ENCODE results near the gene DDX5.

DDX5 gene

DNA sequence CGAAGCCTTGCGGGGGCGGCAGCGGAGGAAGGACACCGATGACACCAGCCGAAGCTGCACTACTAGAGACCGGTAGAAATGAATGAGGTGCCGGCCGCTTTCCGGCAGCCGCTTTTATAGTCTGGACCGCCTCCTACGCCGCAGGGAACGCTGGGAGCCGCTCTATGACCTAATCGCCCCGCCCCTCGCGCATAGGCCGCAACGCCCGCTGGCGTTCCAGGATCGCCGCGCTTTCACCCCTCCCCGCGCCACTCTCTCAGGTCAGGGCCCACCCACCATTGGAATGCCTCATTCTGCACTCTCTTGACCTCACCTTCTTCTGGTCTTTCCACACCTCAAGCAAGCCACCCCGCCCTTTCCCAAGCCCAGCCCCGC, at the start of gene DDX5:
Gene DDX5 (minus strand): TSS at position 89 of the 375 bp plus-strand sequence. CDS start 170 bp downstream, outside the sequence.
- DNase-seq (ENCODE audit: low spot score) (peak; percentile 97), FAIRE-seq (peak; percentile 56)

DNA sequence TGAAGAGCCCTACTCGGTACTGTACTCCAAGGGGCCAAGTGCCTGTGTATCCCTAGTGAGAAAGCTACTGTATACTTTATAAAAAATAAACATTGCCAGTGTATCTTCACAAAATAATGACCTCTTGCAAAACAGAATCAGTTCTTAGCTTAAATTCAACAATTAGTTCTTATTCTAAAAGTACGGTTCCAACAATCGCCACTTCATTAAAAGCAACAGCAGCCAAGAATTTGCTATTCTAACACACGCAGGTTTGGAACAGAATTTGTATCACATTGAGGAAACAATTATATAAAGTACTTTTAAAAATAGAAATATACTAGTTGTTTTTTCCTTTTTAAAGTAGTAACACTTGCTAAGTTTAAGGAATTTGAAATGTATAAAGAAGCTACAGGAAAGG, 49.2 kb upstream of the DDX5 start:
- FAIRE-seq (no peak), DNase-seq (ENCODE audit: low spot score) (no peak)

DNA sequence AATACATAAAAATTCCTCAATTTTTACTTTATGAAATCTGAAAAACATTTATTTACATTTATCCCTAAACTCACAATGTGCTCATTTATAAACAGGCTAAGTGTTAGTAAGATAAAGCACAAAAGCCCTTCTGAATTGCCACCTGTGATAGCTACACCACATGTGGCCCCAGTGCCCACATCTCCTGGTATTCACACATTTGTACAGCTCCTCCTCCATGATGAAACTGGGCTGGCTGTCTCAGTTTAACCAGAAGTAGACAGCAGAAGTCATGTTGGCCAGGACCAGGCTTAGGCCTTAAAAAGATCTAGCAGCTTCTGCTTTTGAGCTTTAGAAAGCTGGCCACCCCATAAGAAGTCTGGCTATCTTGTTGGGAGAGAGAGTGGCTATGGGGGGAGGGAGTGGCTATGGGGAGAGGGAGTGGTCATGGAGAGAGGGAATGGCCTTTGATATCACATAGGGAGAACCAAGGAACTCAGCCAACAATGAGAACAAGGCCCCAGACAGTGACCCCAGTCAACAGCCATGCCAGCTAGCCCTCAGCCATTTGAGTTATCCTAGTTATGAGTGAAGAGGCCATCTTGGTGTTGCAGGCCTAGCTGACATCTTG, 48.0 kb upstream of the DDX5 start:
- no peak for FAIRE-seq
- no peak for DNase-seq (ENCODE audit: low spot score)

DNA sequence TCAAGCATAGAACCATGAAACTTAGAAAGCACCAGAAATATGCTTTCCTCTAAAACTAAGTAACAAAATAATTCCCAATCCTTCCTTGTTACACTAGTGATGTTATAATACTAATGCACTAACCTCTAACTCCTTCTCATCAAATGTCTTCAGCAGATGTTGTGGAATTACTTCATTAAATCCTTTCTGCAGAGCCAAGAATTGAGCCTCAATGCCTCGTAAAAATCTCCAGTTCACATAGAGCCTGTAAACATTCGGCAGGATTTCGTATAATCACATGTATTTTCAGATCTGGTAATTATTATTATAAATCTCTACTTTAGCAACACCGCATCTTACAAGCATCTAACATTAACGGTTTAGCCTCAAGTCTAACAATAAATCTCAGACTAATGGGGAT, 45.4 kb upstream of the DDX5 start:
- FAIRE-seq (no peak), DNase-seq (ENCODE audit: low spot score) (no peak)

DNA sequence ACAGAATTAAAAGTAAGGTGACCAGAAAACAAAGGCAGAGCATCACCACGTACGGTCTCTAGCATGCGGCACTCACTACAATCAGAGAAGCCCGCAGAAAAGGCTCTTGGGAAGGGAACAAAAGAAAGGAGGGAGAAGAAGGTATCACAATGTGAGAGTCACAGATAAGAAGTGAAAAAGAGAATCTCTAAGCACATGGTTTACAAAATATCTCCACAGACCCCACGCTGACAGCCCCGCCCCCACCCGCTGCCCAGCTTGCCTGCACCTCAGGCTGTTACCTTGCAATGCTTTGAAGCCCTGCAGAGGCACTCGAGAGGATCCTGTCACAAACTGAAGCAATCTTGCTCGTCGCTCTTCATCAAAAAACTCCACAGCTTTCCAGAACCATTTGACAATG, 41.2 kb upstream of the DDX5 start:
- FAIRE-seq = no peak
- no peak for DNase-seq (ENCODE audit: low spot score)

DNA sequence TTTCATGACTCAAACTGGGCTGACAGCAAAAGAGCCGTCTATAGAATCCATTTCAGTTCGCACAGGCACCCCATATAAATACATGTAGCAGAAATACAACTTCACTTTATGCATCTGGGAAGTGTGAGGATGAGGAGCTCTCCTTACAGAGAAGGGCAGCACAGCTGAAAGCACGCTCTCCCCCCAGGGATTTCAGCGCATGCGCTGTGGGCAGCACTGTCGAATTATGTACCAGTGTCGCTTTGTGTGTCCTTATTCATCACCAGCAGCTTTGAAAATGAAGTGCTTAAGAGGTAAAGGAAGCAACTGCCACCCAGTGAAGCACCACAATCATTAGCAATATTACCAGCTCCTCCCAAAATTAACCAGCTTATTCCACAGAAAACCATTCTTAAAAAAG, 40.6 kb upstream of the DDX5 start:
- DNase-seq (ENCODE audit: low spot score) (no peak), FAIRE-seq (no peak)

DNA sequence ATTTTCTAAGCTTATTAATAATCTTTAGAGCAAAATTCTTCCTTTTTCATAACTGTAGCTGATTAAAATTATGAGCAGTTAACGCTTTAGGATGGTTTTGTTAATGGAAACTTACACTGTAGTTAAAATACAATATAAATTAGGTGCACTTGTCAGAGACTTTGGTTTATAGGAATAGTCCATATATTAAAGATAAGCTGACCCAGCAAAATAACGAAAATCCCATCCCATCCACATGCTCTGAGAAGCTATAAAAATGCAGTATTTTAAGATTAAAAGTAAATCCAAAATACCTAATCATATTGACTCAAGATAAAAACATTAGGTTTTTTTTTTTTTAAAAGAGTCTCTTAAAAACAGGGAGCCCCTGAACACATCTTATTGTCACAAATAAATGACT, 38.7 kb upstream of the DDX5 start:
- FAIRE-seq = no peak
- no peak for DNase-seq (ENCODE audit: low spot score)

DNA sequence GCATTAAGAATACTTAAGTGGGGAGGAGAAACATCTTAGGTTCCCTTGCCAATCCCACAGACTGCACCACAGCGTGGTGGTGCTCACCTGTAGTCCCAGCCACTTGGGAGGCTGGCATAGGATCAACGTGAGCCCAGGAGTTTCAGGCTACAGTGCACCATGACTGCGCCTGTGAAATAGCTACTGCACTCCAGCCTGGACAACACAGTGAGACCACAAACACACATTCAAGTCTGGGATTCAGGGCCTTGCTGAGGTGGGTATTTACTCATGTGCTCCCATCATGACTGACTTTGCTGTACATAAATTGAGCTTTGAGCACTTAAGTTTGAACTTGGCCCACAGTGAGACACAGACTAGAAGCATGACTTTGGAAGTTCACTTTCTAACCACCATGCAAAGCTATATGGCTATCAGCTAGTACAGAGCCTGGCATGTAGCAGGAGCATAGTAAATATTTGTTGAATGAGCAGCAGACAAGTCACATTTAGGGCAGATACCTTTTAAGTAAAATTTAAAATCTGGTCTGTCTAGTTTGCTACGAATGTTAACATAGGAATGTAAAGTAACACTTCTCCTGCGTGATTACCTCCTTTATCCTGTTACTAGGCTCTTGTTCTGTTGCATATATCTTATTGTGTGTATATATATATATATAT, 34.2 kb upstream of the DDX5 start:
- no peak for FAIRE-seq

DNA sequence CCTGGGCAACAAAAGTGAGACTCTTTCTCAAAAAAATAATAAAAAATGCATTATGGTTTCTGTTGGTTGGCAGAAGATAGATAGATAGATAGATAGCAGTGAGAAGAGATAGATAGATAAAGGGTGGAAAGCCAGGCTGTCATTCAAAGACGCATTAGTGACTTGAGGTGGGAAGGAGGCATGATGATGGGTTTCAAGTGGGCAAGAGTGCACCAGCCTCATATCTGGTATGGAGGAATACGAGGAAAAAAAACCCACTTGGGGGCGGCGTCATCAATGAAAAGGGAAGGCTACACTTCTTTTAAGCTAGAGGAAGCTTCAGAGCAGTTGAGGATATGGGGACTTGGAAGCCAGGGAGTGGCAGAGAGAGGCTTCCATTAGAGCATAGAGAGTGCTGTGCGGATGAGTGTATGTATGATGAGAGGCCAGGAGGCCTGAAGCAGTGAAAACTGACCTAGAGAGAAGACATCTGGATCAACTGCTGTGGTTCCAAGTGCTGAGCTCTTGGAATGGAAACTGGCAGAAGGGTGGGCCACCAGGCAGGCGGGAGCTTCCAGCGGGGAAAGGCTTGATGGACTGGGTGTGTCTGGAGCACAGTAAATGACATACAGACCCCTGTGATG, 32.5 kb upstream of the DDX5 start:
- DNase-seq (ENCODE audit: low spot score) (no peak), FAIRE-seq (no peak)

More for the DNA sequence above, 34.2 kb upstream of the DDX5 start:
- DNase-seq (ENCODE audit: low spot score) = no peak

DNA sequence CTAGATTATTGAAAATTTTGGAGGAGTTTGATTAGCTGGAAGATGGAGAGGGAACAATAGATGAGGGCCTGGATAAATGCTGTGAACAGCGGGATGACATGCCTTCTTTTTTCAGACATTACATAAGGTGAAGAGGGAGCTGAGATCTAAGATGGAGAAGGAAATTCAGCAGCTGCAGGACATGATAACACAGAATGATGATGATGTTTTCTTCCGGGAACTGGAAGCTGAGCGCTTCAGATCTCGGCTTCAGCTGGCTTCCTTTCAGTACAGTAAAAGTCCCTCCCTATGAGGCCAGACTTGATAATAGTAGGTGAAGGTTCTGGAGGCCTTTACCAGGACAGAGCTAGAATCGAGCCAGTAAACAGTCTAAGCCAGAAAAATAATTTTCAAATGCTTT, 31.4 kb upstream of the DDX5 start:
- DNase-seq (ENCODE audit: low spot score) (no peak), FAIRE-seq (no peak)

DNA sequence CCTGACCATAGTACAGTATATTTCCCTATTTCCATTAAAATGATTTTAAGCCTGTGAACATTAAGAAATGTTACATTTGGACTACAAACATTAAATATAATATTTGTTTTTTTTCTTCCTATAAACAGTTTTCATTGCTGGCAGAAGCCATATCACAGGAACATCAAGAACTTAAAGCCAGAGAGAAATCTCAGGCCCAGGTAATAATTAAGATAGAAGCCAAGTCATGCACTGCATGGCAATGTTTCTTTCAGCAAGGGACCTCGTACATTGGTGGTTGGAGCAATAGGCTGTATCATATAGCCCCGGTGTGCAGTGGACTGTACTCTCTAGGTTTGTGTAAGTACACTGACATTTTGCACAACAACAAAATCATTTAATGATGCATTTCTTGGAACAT, 30.8 kb upstream of the DDX5 start:
- FAIRE-seq (no peak), DNase-seq (ENCODE audit: low spot score) (no peak)

DNA sequence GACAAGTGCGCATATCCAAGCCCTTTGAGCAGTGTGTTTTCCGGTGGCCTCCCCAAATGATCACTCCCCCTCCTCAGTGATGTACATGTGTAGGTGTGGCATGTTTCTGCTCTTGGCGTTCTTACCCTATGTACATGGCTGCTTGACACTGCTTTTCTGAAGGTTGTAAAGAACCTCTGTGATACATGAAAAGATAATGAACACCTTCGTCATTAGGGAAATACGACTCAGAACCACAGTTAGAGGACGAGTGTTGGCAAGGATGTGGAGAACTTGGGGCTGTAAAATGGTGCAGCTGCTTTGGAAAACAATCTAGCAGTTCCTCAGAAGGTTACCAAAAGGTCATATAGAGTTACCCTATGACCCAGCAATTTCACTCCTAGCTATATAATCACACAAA, 29.3 kb upstream of the DDX5 start:
- FAIRE-seq (no peak), DNase-seq (ENCODE audit: low spot score) (no peak)

DNA sequence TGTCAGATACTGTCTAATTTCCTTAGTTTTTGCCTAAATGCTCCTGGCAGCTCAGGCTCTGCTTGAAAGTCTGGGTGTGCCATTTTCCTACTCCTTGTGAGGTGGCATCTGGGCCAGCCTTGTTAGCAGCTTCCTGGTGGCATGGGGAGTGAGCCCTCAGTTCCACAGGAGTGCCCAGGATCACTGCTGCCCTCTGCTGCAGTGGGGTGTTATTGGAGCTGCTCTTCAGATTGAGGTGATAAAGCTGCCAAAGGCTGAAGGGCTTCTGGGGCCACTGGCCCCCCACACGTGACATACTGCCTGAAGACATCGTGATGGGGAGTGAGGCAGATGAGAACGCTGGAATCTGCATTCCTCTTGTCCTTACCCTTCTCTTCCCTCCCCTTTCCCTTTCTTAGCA, 28.1 kb upstream of the DDX5 start:
- DNase-seq (ENCODE audit: low spot score) (no peak), FAIRE-seq (no peak)

DNA sequence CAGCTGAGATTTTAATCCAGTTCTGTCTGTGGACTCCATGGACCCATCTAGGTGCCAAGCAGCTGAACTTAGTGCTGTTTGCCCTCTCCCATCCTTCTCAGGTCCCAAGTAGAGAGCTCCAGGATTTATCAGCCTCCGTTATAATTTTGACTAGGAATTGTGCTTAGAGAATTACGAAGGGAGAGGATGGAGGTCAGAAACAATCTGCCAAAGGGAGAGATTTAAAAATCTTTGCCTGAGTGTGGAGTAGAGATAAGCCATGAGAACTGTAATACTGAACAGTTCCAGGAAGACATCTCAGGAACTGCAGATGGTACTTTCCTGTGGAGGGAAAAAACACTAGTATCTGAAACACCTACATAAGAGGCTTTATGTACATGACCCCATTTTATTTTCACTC, 27.7 kb upstream of the DDX5 start:
- DNase-seq (ENCODE audit: low spot score) (no peak), FAIRE-seq (no peak)

DNA sequence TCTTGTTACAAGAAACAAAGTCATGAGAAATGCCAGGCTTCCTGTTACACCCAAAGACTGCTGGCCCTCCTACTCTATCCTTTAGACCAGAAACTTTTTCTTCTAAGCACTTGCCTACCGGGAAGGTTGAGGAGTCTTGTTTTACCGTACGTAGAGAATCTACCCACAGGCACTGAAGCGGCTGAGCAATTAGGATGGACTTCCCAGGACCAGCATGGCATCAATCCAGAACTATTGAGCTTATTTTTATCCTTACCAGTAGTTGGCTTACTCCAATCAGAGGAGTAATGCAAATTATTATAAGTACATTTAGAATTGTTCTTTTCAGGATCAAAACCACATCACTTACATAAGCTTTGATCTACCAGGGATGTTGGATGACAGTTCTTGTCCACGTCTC, 26.3 kb upstream of the DDX5 start:
- DNase-seq (ENCODE audit: low spot score) (no peak), FAIRE-seq (no peak)

DNA sequence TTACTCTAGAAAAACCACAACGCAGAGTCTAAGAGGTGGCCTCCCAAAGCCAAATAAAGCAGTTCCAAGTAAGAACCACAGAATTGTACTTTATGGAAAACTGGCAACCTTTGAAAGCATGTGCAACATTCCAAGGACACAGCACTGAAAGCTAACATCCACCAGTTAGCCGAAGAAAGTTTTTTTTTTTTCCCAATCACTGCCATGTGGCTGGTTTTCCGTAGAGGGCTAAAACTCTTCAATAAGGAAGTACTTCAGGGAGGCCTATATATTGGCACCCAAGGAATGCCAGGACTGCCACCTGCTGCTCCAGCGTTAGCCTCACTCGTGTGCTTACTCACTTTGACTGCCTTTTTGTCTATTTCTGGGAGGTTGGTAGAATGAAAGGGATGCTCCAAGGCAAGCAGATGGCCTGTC, 25.9 kb upstream of the DDX5 start:
- DNase-seq (ENCODE audit: low spot score) (no peak), FAIRE-seq (no peak)

DNA sequence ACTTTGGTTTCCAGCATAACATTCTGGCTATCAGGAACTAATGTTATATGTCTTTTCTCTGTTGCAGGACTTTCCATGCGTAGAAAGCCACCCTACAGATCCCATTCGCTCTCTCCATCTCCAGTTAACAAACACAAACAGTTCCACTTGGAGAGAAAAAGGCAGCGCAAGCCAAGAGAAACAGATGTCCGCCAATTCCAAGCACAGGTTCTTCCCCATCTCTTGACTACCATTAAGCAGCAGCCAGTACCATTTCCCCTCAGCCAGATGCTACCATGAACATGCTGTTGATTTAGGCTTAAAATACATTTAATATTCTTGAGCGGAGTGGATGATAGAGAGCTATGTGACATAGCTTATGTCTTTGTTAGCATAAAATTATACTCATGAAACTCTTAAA, 23.1 kb upstream of the DDX5 start:
- FAIRE-seq = no peak

DNA sequence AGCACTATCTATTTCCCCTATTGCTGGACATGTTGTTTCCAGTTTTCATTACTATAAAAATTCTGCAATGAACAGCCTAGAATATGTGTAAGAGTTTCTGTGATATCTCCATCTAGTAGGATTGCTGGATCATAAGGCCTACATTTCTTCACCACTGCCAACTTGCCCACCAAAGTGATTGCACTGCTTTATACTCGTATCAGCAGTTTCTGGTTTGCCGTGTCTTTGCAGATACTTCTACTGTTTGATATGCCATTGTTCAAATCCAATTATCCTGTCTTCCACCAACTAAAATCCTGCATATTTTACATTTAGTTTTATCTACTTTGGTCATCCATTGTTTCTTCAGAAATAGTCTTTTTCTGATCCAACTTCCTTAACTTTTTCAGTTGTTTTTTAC, 21.8 kb upstream of the DDX5 start:
- DNase-seq (ENCODE audit: low spot score) (no peak), FAIRE-seq (no peak)

More for the DNA sequence above, 23.1 kb upstream of the DDX5 start:
- DNase-seq (ENCODE audit: low spot score) = no peak

DNA sequence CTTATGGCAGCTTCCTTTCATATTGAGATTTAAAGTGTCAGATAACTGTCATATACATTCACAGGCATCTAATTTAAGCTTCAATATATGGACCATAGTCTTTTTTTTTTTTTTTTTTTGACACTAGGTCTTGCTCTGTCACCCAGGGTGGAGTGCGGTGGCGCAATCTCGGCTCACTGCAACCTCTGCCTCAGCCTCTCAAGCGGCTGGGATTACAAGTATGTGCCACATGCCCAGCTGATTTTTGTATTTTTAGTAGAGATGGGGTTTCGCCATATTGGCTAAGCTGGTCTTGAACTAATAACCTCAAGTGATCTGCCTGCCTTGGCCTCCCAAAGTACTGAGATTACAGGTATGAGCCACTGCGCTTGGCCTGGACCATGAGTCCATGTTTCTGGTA, 14.3 kb upstream of the DDX5 start:
- no peak for FAIRE-seq
- DNase-seq (ENCODE audit: low spot score) = no peak

DNA sequence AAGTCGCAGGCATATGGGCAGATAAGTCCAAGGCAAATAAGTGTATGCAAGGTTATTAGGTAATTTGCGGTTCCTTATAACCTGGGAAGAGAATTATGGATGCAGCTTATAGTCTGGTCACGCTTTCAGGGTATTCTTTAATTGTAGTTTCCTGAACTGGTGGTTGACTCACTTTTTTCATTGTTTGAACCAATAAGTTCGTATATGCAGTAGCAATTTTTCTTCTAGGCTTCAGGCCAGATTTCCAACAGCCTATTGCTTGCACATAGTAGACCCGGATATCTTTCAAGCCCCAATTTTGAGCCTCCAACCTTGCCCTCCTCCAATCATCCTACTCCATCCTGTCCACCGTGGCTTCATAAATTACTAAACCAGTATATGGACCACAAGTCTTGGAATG, 13.5 kb upstream of the DDX5 start:
- FAIRE-seq (no peak), DNase-seq (ENCODE audit: low spot score) (no peak)

DNA sequence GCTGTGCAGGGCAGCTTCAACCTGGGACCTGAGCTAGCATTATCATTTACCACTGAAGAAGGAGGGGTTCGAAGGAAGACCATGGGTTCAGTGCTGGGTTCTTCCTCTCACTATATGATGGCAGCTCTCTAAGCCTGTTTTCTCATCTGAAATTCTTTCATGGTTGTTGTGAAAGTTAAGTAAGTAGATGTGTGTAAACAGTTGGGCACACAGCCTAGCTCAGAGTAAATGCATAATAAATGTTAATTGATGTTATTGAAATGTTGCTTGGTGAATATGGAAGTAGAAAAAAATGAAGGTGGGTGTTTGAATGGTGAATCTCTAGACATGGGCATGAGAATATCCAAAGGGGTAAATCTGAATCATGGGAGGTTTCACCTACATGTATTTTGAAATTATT, 9.7 kb upstream of the DDX5 start:
- no peak for DNase-seq (ENCODE audit: low spot score)
- no peak for FAIRE-seq

DNA sequence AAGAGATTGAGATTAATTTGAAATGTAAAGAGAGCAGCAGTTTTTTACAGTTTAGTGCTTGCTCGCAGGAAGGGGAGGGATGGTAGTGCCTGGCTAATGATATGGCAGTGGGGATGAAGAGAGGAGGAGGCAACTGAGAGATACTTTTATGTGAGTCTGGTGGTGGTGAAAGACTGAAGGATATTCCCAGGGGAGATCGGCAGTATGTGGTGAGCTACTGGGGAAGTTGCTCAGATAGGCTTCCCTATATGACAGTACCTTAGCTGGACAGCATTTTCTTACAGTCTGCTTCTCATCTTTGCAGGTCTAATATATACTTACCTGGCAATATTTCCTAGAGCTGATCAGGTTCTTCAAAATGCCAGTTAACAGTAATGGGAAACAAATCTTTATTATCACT, 9.3 kb upstream of the DDX5 start:
- DNase-seq (ENCODE audit: low spot score) (no peak), FAIRE-seq (no peak)

DNA sequence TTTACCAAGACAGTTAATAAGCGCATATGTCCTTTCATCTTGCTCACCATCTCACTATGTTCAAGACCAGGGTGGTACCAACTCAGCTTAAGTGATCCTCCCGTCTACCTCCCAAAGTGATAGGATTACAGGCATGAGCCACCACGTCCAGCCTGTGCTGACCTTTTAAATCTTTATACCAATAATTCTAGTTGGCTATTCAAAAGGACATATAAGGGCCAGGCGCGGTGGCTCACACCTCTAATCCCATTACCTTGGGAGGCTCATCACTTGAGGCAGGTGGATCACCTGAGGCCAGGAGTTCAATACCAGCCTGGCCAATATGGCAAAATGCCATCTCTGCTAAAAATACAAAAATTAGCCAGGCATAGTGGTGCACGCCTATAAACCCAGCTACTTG, 3.1 kb upstream of the DDX5 start:
- DNase-seq (ENCODE audit: low spot score) (no peak), FAIRE-seq (no peak)

Measured in RCC 7860 (cell line).